HG03025 (cell line): ENCODE measurements around the gene SKAP1.
"Not testable (repeated sequence)": the region's sequence is repeated elsewhere in the genome, so short reads cannot be mapped to it uniquely, and the experiment has no call there.

Experiments
- ATAC-seq: cut with Tn5 transposase; IDR thresholded peaks from one replicate; pipeline ENCODE4 v1.9.1; 2021; ENCODE audit warnings: mild to moderate bottlenecking, moderate library complexity; ENCODE audit not compliant: unreplicated experiment, low FRiP score

SKAP1 gene

DNA sequence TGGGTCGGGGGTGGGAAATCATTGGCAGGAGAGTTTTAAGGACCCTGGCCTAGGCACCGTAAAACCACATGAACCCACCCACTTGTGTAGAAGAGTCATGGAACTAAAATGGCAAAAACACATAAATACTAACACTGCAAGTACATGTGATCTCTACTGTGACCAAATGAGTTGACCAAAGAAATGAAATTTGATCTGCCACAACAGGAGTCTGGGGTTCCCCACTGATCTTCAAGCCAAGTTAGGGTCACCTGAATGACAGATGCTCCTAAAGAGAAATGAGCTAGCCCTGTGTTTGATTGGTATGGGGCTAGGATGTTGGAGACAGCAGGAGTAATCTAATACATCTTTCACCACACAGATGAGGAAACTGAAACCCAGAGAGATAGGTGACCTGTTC is 21.5 kb upstream of the SKAP1 start:
- no peak for ATAC-seq

DNA sequence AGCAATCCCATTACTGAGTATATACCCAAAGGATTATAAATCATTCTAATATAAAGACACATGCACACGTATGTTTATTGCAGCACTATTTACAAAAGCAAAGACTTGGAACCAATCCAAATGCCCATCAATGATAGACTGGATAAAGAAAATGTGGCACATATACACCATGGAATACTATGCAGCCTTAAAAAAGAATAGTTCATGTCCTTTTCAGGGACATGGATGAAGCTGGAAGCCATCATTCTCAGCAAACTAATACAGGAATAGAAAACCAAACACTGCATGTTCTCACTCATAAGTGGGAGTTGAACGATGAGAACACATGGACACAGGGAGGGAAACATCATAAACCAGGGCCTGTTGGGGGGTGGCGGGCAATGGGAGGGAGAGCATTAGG is 19.3 kb upstream of the SKAP1 start:
- ATAC-seq = not testable (repeated sequence)

DNA sequence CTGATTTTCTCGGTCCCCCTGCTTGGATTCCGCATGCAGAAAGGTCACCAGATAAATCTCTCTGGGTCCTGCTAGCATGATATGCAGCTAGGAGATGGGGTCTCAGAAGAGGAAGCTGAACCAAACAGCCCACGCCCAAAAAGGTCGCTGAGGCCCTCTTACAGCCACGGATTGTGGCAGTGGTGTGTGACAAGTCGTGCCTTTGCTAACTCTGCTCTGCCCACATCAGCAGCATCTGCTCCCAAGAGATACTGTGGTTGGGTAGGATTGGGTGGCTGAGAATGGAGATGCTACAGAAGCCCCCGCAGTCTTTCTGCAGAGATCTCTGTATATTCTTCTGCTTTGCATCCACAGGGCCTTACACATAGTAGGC is 15.2 kb upstream of the SKAP1 start:
- no peak for ATAC-seq

DNA sequence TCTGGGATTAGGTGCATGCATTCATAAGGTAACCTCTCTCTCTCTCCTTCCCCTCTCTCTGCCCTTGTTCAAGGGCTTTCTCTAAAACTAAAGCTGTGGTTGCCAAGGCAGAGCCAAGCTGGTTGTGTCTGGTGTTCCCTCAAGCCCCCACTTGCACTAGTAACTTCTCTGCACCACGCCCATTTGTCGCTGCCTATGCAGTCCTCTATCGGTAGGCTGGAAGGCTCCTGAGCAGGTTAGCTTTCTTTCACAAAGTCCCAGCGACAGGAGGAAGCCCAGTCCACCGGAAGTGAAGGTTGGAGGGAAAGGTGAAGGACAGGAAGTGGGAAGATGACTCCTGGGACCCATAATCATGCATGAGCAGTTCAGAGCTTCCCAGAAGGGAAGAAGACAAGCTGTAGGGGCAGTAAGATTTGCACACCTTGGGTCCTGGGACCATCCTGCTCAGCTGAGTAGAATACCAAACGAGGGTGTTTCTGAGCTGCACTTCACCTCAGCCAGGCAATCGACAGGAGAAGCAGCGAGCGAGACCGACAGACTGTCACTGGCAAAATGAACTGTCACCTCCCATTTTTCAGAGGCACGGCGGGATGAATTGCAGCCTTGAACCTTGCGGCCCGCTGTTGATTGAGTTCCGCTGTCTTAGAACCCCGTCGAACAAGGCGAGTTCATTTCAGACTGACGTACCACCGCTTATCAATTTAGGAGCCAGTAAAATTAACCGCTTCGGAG is 14.7 kb upstream of the SKAP1 start:
- ATAC-seq = no peak

DNA sequence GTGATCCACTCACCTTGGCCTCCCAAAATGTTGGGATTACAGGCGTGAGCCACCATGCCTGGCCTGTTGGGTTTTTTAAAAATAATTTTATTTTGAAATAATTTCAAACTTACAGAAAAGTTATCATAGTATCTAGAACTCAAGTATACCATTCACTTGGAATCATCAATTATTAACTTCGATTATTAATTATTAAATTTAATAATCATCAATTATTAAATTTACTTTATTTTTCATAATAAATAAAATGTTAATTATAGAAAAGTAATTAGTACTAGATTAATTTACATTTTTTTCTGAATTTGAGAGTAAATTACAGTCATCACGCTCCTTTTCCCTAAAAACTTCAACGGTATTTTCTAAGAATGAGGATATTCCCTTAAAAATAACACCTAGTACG is 13.7 kb upstream of the SKAP1 start:
- ATAC-seq = no peak

DNA sequence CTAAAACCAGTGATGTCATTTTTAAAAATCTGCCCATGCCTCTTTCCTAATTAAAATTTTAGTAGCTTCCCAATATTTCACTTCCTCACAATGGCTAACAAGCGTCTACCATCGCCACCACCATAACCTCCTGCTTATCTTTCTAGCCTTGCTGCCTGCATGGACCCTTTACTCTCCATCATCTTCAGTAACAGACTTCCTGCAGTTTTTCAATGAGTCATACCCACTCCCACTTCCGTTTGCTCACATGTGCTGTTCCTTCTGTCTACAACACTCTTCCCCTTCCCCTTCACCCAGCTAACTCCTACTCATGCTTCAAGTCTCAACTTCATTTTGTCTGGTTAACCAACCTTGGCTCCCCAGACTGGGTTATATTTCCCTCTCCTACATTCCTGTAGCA is 12.8 kb upstream of the SKAP1 start:
- no peak for ATAC-seq

DNA sequence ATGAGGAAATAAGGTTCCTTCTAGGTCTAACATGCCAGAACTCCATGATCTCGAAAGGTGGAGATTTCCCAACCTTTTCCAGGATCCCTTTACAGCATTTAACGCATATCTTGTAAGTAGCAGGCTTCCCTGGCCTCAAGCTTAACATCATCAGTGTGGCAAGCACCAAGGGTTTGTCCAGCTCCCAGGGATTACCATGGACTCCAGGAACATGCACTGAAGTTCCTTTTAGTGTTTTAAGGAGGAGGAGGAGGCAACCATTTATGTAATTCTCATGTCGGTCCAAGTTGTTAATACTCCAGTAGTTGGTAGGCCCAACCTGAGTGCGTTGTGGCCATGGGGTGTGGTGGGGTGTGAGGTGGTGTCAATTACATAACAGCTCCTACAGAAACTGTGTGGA is 11.8 kb upstream of the SKAP1 start:
- no peak for ATAC-seq

DNA sequence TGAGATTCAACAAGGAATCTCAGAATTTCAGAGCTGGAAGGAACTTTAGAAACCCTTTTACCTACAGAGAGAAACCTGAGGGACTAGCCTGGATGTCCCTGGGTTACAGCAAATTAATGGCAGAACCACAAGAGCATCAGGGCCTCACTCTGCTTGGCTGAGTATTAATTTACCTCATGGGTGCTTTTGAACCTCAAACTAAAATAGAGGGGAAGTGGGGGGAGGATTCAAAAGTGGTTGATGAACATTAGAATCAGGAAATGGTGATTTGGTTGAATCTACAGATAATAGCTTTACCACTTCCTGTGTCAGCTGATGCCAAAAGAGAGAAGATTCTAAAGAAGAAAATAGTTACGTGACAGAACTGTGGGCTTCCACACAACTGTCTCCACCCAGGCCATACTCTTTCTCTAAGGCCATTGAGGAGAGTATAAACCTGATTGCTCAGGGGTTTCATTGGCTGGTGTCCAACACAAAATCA is 11.3 kb upstream of the SKAP1 start:
- no peak for ATAC-seq

DNA sequence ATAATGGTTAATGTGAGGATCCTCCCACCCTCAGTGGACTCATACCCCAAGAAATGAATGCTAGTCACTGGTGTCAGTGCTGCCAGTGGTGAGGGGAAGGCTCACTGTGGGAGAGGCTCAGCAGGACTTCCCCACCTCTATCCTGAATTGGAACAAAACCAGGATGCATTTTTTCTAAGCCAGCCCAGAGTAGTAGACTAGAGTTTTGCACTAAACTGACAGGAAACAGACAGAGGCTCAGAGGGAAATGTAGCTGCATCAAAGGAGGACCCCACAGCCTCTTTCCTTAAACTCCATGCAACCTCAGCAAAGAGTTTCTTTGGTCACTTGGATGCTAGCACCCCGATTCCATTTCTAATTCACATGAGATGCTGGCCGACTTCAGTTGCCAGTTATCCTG is 10.7 kb upstream of the SKAP1 start:
- no peak for ATAC-seq

DNA sequence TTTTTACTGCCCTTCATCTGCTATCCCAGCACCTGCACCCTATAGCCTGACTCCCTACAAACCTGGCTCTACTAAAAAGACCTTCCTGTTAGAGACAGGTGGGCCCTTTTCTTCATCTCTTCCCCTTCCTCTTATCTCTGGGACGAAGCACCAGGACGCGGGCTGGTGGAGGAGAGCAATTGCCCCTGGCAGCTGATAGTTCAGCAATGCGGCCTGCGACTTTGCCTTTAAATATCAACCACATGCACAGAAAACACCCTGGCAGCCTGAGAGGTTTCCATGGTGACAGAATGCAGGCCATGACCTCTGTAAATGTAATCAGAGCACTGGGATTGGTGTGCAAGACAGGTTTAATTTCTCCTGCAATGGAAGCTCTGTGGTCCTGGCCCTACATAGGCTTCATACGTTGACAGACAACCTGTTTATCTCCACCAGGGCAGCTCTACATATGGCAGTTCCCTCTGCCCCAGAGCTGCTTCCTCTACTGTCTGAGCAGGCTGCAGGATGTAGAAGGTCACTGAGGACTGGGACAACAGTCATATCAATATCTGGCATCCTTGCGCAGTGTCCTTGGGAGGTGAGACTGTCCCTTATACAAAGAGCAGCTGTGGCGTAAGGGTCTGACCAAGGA is 10.0 kb upstream of the SKAP1 start:
- no peak for ATAC-seq

DNA sequence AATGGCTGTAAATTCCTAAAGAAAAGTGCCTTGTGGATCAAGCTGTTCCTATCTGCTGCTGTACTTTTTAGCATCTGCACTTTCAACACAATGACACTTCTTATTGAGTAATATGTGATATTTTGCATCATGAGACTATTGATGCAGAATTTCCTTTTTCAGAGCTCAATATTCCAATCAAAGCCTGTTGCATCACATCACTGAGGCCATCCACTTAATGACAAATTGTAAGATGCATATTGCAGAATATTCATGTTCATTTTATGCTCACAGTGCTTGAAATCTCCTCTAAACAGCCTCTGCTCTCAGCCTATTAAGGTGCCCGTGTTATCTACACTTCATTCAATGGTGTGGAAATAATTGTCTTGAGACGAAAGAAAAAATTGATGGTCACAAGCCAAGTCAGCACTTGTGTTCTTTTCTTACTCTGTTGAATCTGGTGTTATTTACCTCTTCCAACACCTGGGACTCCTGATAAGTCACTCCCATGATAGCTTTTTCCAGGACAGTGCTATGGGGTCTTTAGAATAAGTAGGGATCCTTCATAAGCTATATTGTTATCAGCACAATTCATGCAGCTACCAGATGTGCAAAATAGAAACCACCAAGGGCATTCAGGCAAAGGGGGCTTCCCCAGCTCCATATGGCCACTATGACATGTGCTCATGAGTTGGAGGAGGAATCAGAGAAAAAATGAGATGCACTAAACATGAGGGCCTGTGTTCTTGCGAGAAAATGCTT is 9.3 kb upstream of the SKAP1 start:
- no peak for ATAC-seq

DNA sequence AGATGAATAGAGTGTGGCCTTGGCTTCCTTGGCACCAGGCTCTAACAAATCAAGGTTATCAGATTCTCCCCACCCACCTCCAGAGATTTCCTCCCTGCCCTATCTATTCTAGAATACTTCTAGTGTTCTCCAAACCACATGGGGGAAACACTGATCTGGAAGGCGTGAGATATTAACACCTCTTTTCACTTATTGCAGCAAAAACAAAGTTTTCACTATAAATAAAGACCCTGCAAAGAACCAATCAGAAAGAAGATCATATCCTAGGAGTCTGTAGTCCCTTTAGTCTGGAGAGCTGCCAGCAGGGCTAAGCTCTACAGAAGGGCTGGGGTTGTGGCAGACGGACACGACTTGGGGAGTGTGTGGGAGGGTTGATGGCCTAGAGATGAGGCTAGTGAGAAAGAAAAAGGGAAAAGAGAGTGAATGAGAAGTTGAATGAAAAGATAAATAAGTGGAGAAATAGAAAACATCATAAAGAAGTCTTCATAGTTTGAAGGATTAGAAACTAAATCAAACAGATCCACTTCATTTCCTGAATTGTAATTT is 8.6 kb upstream of the SKAP1 start:
- ATAC-seq = no peak

DNA sequence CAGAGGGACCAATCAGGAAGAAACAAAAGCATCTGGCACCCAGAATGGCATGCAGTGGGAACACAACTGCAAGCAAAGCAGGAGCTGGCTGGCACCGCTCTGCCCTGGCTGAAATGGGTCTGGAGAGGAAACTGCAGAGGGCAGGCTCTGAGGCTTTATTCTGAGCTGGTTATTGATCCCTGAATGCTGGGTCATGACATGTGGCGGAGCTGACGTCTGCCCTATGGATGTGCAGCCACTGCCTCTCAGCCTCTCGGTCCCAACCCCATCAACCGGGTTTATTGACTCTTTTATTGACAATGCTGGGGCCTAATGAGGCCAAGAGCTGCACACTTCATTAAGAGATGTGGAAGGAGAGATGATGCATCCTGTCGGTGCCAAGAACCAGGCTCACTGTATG is 3.9 kb upstream of the SKAP1 start:
- ATAC-seq = no peak

DNA sequence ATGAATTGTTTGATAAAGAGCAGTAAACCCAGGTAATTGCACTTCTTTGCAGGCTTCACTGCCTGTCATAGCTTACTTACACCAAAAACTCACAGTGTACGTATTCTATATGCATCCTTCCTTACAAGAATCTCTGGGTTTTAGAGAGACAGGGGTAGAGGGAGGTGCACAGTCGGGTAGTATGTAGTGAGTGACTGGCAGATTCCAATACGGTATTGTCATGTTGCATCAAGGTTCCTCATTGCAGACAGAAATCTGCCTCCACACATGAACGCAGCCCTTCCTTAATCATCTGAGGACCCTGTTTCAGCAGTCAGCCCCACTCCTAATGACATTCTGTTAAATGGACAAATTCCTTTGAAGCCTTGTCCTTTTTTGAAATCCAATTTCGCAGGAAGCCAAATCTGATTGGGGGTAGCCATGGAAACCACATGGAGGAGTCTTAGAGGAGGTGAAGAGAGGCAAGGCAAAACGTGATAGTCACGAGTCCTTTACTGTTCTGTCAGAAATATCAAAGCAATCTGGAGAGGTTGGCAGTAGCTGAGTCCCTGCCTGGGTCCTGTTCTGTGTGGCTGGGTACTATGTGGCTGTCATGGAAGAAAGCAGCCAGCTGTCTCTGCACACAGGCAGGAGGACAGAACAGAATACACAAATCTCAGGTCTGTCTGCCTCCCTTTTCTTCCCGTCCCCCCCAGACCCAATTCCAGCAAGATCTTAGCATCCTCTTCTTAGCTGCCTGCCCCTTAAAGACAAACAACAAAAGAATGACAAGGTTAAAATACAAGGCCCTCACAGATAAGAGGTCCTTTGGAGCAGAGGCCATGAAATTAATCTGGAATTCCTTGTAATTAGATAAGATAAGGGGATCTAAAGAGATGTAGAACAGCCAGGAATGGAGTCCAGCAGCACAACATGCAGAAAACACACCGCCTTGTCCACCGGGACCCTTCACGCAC is 3.1 kb upstream of the SKAP1 start:
- no peak for ATAC-seq

DNA sequence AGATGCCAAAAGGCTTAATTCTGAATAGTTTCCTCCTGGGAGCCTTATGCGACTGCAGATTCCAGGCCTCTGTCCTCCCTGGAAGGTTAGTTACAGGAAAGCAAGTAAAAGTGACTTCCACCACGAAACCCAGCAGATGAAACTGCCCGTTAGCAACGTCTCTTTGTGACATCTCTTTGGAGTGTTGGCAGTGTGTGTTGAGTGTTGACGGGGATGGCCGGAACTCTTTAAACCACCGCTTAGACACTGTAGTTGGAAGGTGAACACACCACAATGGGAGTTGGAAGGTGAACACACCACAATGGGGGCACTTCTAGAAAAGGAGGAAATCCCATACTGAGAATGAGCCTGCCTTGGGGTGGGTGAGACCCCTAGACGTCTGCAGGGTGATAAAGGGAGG is 858 bp downstream of the SKAP1 start:
- no peak for ATAC-seq

DNA sequence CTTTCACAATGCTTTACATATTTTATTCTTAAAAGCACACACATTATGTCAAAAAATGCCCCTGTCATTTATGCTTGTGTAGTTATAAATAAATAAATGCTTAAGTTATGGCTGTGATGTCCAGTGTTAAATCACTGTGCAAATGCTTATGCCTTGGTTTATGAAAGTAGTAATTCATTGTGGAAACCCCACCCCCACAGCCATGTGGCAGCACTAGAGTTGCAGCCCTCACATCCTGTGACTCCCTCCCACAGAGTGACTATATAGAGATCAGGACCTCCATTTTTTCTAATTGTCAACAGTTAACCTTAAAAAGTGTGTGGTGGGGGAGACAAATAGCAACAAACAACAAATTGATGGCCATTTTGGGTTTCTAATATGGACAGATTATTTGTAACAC is 2.4 kb downstream of the SKAP1 start:
- no peak for ATAC-seq

DNA sequence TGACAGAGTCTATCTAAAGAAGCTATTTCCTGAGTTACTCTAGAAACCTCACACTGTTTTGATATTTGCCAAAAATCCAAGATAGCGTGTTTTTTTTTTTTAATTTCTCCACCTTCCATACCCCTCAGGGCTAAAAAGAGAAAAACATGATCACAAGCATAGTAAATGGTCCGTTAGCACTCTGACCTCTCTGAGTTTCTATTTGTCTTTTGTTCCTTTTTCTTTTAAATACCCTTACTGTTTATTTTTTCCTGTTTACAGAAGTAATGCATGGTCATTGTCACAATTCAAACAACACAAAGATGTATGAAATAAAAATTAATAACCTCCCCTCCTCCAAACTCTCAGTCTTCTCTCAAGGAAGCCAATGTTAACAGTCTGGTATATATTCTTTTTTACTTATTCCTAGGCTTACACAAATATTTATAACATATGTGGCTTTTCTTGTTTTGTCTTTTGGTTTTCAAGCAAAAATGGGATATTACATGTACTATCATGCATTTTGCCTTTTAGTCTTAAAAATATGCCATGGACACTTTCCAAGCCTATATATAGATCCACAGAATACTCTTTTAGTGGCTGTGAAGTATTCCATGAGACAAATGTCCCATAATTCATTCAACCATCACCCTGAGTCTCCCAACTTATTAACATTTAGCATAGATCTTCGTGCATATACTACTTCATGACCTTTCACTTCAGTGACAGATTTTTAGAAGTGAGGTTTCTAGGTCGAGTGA is 3.1 kb downstream of the SKAP1 start:
- ATAC-seq = no peak

DNA sequence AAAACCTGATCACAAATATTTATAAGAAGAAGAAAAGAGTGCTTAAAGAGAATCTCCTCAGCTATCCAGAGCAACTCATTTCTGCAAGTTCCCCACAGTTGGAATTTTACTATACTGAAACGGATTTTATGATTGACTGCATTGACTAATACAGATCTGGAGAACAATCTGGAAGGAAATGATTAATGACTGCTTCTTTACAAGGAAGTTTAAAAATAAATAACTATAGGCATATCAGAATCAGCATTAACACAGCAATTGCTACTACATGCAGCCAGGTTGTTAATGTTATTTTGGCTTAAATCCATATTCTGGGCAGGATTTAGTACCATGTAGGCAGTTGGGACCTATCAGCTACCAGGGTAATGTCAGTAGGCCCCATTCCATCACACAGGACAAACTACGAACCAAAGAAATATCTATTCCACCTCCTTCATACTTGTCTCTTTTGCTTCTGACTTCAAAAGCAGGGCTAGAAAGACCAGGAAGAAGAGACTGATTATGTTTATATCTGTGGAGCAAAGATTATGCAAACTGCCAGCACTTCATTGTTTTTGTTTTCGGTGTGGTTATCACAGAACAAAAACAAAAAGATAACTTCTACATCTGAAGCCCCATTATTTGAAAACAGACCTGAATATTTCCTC is 3.9 kb downstream of the SKAP1 start:
- ATAC-seq = no peak

DNA sequence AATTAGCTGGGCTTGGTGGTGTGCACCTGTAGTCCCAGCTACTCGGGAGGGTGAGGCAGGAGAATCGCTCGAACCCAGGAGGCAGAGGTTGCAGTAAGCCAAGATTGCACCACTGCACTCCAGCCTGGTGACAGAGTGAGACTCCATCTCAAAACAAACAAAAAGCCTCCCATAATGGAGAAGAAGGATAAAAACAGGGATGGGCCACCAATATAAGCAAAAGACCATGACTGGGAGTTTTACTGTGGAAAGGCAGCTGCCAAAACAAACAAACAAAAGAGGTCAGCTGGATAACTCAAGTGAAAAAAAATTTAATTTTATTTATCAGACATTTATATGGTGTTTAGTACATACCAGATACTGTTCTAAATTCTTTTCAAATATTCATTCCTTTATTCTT is 8.0 kb downstream of the SKAP1 start:
- ATAC-seq = not testable (repeated sequence)
